HG03108 (cell line): Measurements from ENCODE around the gene TAS2R19.
"Not testable (repeated sequence)": the region's sequence is repeated elsewhere in the genome, so short reads cannot be mapped to it uniquely, and the experiment has no call there.

ENCODE experiments used
- ATAC-seq: cut with Tn5 transposase; IDR thresholded peaks from one replicate; pipeline ENCODE4 v1.9.1; 2021; ENCODE audit warnings: moderate library complexity; ENCODE audit not compliant: unreplicated experiment

TAS2R19 gene

GRCh38 chr12:11022520-11022919 lies at the start of gene TAS2R19:
Gene TAS2R19 (minus strand): TSS chr12:11022620. CDS start chr12:11022571, 49 bp downstream.
- no peak for ATAC-seq

- ATAC-seq, result no peak
These were observed 49.0 kb upstream of the TAS2R19 start for GRCh38 chr12:11071414-11071813.

- no peak for ATAC-seq
These were observed 48.6 kb upstream of the TAS2R19 start for GRCh38 chr12:11070999-11071398.

GRCh38 chr12:11069854-11070365 lies 47.5 kb upstream of the TAS2R19 start:
- no peak for ATAC-seq

GRCh38 chr12:11067514-11067913 lies 45.1 kb upstream of the TAS2R19 start:
- ATAC-seq, result no peak

- ATAC-seq, result not testable (repeated sequence)
These were observed 39.8 kb upstream of the TAS2R19 start, which contains the start of gene TAS2R46 for GRCh38 chr12:11062194-11062593. Gene TAS2R46 (minus strand): TSS chr12:11062294. CDS start chr12:11062294, 0 bp downstream.

- ATAC-seq, result no peak
These were observed 37.4 kb upstream of the TAS2R19 start for GRCh38 chr12:11059784-11060183.

GRCh38 chr12:11059041-11059440 lies 36.6 kb upstream of the TAS2R19 start:
- no peak for ATAC-seq

GRCh38 chr12:11055306-11055705 lies 32.9 kb upstream of the TAS2R19 start:
- no peak for ATAC-seq

- ATAC-seq, result not testable (repeated sequence)
These were observed 27.5 kb upstream of the TAS2R19 start for GRCh38 chr12:11049806-11050531.

GRCh38 chr12:11041366-11041765 lies 18.9 kb upstream of the TAS2R19 start:
- not testable (repeated sequence) for ATAC-seq

- no peak for ATAC-seq
These were observed 17.7 kb upstream of the TAS2R19 start for GRCh38 chr12:11040162-11040561.

- ATAC-seq, result no peak
These were observed 16.8 kb upstream of the TAS2R19 start for GRCh38 chr12:11039171-11039570.

- peak; percentile 58 for ATAC-seq
These were observed 11.5 kb upstream of the TAS2R19 start for GRCh38 chr12:11033959-11034358.

- ATAC-seq, result no peak
These were observed 8.9 kb upstream of the TAS2R19 start, which contains the start of gene TAS2R31 for GRCh38 chr12:11031307-11031706. Gene TAS2R31 (minus strand): TSS chr12:11031407. CDS start chr12:11031335, 72 bp downstream.

GRCh38 chr12:11026118-11026517 lies 3.7 kb upstream of the TAS2R19 start:
- no peak for ATAC-seq

GRCh38 chr12:11023387-11023786 lies 967 bp upstream of the TAS2R19 start:
- ATAC-seq, result no peak

- no peak for ATAC-seq
These were observed 5.5 kb downstream of the TAS2R19 start for GRCh38 chr12:11016937-11017336.

GRCh38 chr12:11015775-11016430 lies 6.5 kb downstream of the TAS2R19 start:
- no peak for ATAC-seq

GRCh38 chr12:11014234-11014633 lies 8.2 kb downstream of the TAS2R19 start:
- no peak for ATAC-seq

GRCh38 chr12:11007608-11008007 lies 14.8 kb downstream of the TAS2R19 start:
- ATAC-seq, result no peak

GRCh38 chr12:10998204-10998603 lies 24.2 kb downstream of the TAS2R19 start, which contains the start of gene TAS2R20:
Gene TAS2R20 (minus strand): TSS chr12:10998304. CDS start chr12:10997875, 429 bp downstream.
- no peak for ATAC-seq
